Measurements from ENCODE around the gene NOVA2. TPM values are rescaled to one million over a fixed set of nuclear protein-coding genes. Genes with fewer than 3 reads are reported as not detected.

The NOVA2 gene
- polyA plus RNA-seq, 3 donors: 4.1 to 5.4 (median 4.2) TPM

GRCh38 chr19:45972081-45972946 is 1.4 kb downstream of the NOVA2 start:
- DNase-seq (ENCODE audit: extremely low read depth in 1 of 11, low read depth in 9 of 11, low spot score in 4 of 11): no peak

GRCh38 chr19:45971260-45971902 is 2.3 kb downstream of the NOVA2 start:
- DNase-seq (ENCODE audit: extremely low read depth in 1 of 11, low read depth in 9 of 11, low spot score in 4 of 11): no peak

- DNase-seq (ENCODE audit: extremely low read depth in 1 of 11, low read depth in 9 of 11, low spot score in 4 of 11): no peak
These were observed 4.0 kb downstream of the NOVA2 start for GRCh38 chr19:45969676-45970075.

- DNase-seq (ENCODE audit: extremely low read depth in 1 of 11, low read depth in 9 of 11, low spot score in 4 of 11): no peak
These were observed 5.0 kb downstream of the NOVA2 start for GRCh38 chr19:45968626-45969025.

- no peak for DNase-seq (ENCODE audit: extremely low read depth in 1 of 11, low read depth in 9 of 11, low spot score in 4 of 11)
These were observed 6.4 kb downstream of the NOVA2 start for GRCh38 chr19:45967246-45967645.

GRCh38 chr19:45962021-45962420 is 11.6 kb downstream of the NOVA2 start:
- DNase-seq (ENCODE audit: extremely low read depth in 1 of 11, low read depth in 9 of 11, low spot score in 4 of 11): no peak

GRCh38 chr19:45960595-45961235 is 12.9 kb downstream of the NOVA2 start:
- no peak for DNase-seq (ENCODE audit: extremely low read depth in 1 of 11, low read depth in 9 of 11, low spot score in 4 of 11)

- DNase-seq (ENCODE audit: extremely low read depth in 1 of 11, low read depth in 9 of 11, low spot score in 4 of 11): no peak
These were observed 14.1 kb downstream of the NOVA2 start for GRCh38 chr19:45959517-45960025.

- no peak for DNase-seq (ENCODE audit: extremely low read depth in 1 of 11, low read depth in 9 of 11, low spot score in 4 of 11)
These were observed 14.7 kb downstream of the NOVA2 start for GRCh38 chr19:45958769-45959516.

GRCh38 chr19:45958320-45958719 is 15.3 kb downstream of the NOVA2 start:
- no peak for DNase-seq (ENCODE audit: extremely low read depth in 1 of 11, low read depth in 9 of 11, low spot score in 4 of 11)

- peak in 2 of 11 donors; percentile 20 to 41 for DNase-seq (ENCODE audit: extremely low read depth in 1 of 11, low read depth in 9 of 11, low spot score in 4 of 11)
These were observed 17.6 kb downstream of the NOVA2 start for GRCh38 chr19:45955905-45956608.

- no peak for DNase-seq (ENCODE audit: extremely low read depth in 1 of 11, low read depth in 9 of 11, low spot score in 4 of 11)
These were observed 19.5 kb downstream of the NOVA2 start for GRCh38 chr19:45954156-45954555.

- no peak for DNase-seq (ENCODE audit: extremely low read depth in 1 of 11, low read depth in 9 of 11, low spot score in 4 of 11)
These were observed 20.0 kb downstream of the NOVA2 start for GRCh38 chr19:45953676-45954075.

GRCh38 chr19:45952686-45953505 is 20.8 kb downstream of the NOVA2 start:
- DNase-seq (ENCODE audit: extremely low read depth in 1 of 11, low read depth in 9 of 11, low spot score in 4 of 11): peak; percentile 44 to 70 (median 62)

- no peak for DNase-seq (ENCODE audit: extremely low read depth in 1 of 11, low read depth in 9 of 11, low spot score in 4 of 11)
These were observed 21.4 kb downstream of the NOVA2 start for GRCh38 chr19:45952341-45952685.

- no peak for DNase-seq (ENCODE audit: extremely low read depth in 1 of 11, low read depth in 9 of 11, low spot score in 4 of 11)
These were observed 25.7 kb downstream of the NOVA2 start for GRCh38 chr19:45947926-45948325.

GRCh38 chr19:45940515-45940805 is 33.2 kb downstream of the NOVA2 start:
- no peak for DNase-seq (ENCODE audit: extremely low read depth in 1 of 11, low read depth in 9 of 11, low spot score in 4 of 11)

All from renal cortex interstitium (tissue), 11 donors.